ENCODE data around the gene DMD.

DMD gene

DNA sequence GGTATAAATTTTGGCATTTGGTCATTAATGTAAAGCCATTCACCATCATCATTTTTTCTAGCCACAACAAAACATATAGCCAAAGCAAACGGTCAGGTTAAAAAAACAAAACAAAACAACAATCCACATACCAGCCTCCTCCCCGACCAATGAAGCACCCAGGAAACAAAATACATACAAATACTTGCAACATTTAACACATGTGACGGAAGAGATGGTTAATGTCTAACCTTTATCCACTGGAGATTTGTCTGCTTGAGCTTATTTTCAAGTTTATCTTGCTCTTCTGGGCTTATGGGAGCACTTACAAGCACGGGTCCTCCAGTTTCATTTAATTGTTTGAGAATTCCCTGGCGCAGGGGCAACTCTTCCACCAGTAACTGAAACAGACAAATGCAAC lies 1282.0 kb downstream of the DMD start:
- no peaks in the 10 kb centered on the region for H3K9me3 ChIP-seq (ENCODE audit: low read length)
- no peak overlapping the region for H2AFZ ChIP-seq (ENCODE audit: low read depth, low read length)
- H3K4me1 ChIP-seq (ENCODE audit: insufficient read depth, low read length): no peaks in the 10 kb centered on the region
- no peaks in the 10 kb centered on the region for H3K36me3 ChIP-seq (ENCODE audit: insufficient read depth, low read length)
- no peak overlapping the region for H3K4me3 ChIP-seq (ENCODE audit: low read length)
- no peaks in the 10 kb centered on the region for H3K27me3 ChIP-seq (ENCODE audit: insufficient read depth, low read length)

DNA sequence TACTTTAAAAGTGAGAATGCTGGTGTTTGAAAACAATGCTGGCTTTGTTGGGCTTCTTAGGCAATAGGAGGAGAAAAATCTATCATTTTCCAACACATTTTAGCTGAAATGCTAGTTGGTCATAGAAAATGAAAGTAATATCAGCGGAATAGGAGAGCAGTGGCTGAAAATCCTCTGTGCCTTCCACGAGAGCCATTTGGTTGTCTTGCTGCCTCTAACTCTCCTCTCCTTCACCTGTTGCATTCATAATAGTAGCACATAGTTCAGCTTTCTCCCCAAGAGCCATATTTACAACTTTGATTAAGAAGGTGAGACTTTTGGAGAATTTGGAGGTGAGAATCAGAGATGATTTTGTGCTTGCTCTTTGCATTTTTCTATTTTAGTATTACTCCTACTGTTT lies 1290.1 kb downstream of the DMD start:
- Histone ChIP-seq H3K4me3 (ENCODE audit: low read length) (no peak overlapping the region), H3K27me3 (ENCODE audit: insufficient read depth, low read length) (no peaks in the 10 kb centered on the region), H3K36me3 (ENCODE audit: insufficient read depth, low read length) (no peaks in the 10 kb centered on the region), H2AFZ (ENCODE audit: low read depth, low read length) (no peak overlapping the region), H3K9me3 (ENCODE audit: low read length) (no peaks in the 10 kb centered on the region), H3K4me1 (ENCODE audit: insufficient read depth, low read length) (no peaks in the 10 kb centered on the region)

GRCh38 chrX:31909850-31910572 lies 1301.3 kb downstream of the DMD start:
- Histone ChIP-seq H3K4me1 (ENCODE audit: insufficient read depth, low read length) (no peaks in the 10 kb centered on the region), H3K36me3 (ENCODE audit: insufficient read depth, low read length) (no peaks in the 10 kb centered on the region), H3K4me3 (ENCODE audit: low read length) (no peak overlapping the region), H2AFZ (ENCODE audit: low read depth, low read length) (no peak overlapping the region), H3K9me3 (ENCODE audit: low read length) (no peaks in the 10 kb centered on the region), H3K27me3 (ENCODE audit: insufficient read depth, low read length) (no peaks in the 10 kb centered on the region)

GRCh38 chrX:31894152-31894551 lies 1317.2 kb downstream of the DMD start:
- no peaks in the 10 kb centered on the region for H3K4me1 ChIP-seq (ENCODE audit: insufficient read depth, low read length)
- no peaks in the 10 kb centered on the region for H3K27me3 ChIP-seq (ENCODE audit: insufficient read depth, low read length)
- H3K4me3 ChIP-seq (ENCODE audit: low read length): no peak overlapping the region
- no peaks in the 10 kb centered on the region for H3K9me3 ChIP-seq (ENCODE audit: low read length)
- H2AFZ ChIP-seq (ENCODE audit: low read depth, low read length): no peak overlapping the region
- H3K36me3 ChIP-seq (ENCODE audit: insufficient read depth, low read length): no peaks in the 10 kb centered on the region

GRCh38 chrX:31893525-31893924 lies 1317.8 kb downstream of the DMD start:
- Histone ChIP-seq H3K9me3 (ENCODE audit: low read length) (no peaks in the 10 kb centered on the region), H3K36me3 (ENCODE audit: insufficient read depth, low read length) (no peaks in the 10 kb centered on the region), H3K4me3 (ENCODE audit: low read length) (no peak overlapping the region), H3K4me1 (ENCODE audit: insufficient read depth, low read length) (no peaks in the 10 kb centered on the region), H2AFZ (ENCODE audit: low read depth, low read length) (no peak overlapping the region), H3K27me3 (ENCODE audit: insufficient read depth, low read length) (no peaks in the 10 kb centered on the region)

DNA sequence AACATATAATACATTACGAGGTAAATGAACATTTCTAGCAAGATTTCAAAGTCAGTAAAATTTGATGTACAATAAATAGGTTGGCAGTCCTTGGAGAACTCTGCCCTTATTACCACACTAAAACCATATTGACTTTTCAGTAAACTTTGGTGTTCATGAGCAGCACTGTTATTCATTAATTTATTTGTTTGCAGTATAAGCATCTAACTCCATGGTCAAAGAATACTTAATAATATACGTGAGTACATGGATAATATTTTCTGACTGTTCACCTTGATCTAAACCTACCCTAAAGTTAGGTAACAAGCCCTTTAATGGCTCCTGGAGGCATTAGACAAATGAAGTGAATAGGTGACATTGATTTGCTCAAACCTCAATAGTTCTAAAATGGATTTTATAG lies 1322.3 kb downstream of the DMD start:
- no peak overlapping the region for H2AFZ ChIP-seq (ENCODE audit: low read depth, low read length)
- H3K4me3 ChIP-seq (ENCODE audit: low read length): no peak overlapping the region
- H3K9me3 ChIP-seq (ENCODE audit: low read length): no peaks in the 10 kb centered on the region
- no peaks in the 10 kb centered on the region for H3K36me3 ChIP-seq (ENCODE audit: insufficient read depth, low read length)
- no peaks in the 10 kb centered on the region for H3K27me3 ChIP-seq (ENCODE audit: insufficient read depth, low read length)
- no peaks in the 10 kb centered on the region for H3K4me1 ChIP-seq (ENCODE audit: insufficient read depth, low read length)

DNA sequence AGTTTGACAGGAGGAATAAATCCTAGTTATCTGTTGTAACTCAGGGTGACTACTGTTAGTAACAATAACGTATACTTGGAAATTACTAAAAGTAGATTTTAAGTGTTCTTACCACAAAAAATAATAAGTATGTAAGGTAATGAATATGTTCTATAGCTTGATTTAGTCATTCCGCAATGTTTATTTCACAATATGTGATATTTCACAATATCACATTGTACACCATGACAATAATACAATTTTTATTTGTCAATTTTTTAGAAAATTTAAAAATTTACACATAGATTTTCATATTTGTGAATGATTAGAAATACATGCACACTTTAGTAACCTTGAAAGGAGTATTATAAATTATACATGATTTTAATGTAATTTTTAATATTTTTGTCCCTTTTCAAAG lies 1326.8 kb downstream of the DMD start:
- Histone ChIP-seq H3K9me3 (ENCODE audit: low read length) (no peaks in the 10 kb centered on the region), H3K4me1 (ENCODE audit: insufficient read depth, low read length) (no peaks in the 10 kb centered on the region), H2AFZ (ENCODE audit: low read depth, low read length) (no peak overlapping the region), H3K27me3 (ENCODE audit: insufficient read depth, low read length) (no peaks in the 10 kb centered on the region), H3K36me3 (ENCODE audit: insufficient read depth, low read length) (no peaks in the 10 kb centered on the region), H3K4me3 (ENCODE audit: low read length) (no peak overlapping the region)

DNA sequence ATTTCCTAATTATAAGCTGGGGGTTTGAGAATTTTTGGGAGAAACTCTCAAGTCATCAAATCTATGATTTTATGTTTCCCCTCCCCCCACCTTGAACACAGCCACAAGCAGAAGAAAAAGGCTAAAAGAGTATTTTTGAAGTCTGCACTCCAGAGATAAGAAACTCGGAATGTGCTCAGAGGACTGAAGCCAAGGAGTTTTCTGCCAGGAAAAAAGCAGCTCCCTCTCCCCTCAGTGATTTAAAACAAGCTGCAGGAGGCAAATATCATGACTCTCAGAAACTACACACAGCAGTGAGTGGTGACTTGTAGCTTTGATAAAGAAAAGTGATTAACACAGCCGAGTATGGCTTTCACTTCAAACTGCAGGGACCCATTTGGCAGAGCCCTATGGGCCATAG lies 1339.3 kb downstream of the DMD start:
- H2AFZ ChIP-seq (ENCODE audit: low read depth, low read length): no peak overlapping the region
- no peaks in the 10 kb centered on the region for H3K27me3 ChIP-seq (ENCODE audit: insufficient read depth, low read length)
- H3K4me1 ChIP-seq (ENCODE audit: insufficient read depth, low read length): peaks cover 16% of the 10 kb centered on the region
- no peak overlapping the region for H3K4me3 ChIP-seq (ENCODE audit: low read length)
- no peaks in the 10 kb centered on the region for H3K36me3 ChIP-seq (ENCODE audit: insufficient read depth, low read length)
- H3K9me3 ChIP-seq (ENCODE audit: low read length): no peaks in the 10 kb centered on the region

- Histone ChIP-seq H3K4me1 (ENCODE audit: insufficient read depth, low read length) (peaks cover 14% of the 10 kb centered on the region), H3K36me3 (ENCODE audit: insufficient read depth, low read length) (no peaks in the 10 kb centered on the region), H2AFZ (ENCODE audit: low read depth, low read length) (no peak overlapping the region), H3K27me3 (ENCODE audit: insufficient read depth, low read length) (no peaks in the 10 kb centered on the region), H3K9me3 (ENCODE audit: low read length) (no peaks in the 10 kb centered on the region), H3K4me3 (ENCODE audit: low read length) (no peak overlapping the region)
Observed at GRCh38 chrX:31870267-31870666, 1341.1 kb downstream of the DMD start.

DNA sequence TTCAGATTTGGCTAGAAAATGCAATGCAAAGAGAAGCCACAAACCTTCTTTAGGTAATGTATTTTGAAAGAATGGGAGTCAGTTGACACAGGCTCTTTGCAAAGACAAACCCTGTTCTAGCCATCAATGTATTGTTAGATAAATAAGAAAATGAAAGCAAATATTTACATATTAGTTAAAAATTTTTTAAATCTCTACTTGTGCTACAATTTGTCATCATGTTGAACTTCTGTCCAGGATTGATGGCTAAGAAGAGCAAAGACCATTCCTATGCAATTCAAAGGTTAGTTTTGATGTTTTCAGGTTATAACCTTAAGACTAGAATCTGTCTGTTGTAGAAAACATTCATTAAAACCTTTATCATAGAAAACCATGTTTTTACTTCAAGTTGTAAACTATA lies 1350.7 kb downstream of the DMD start:
- Histone ChIP-seq H3K4me1 (ENCODE audit: insufficient read depth, low read length) (no peaks in the 10 kb centered on the region), H3K9me3 (ENCODE audit: low read length) (no peaks in the 10 kb centered on the region), H2AFZ (ENCODE audit: low read depth, low read length) (no peak overlapping the region), H3K36me3 (ENCODE audit: insufficient read depth, low read length) (no peaks in the 10 kb centered on the region), H3K4me3 (ENCODE audit: low read length) (no peak overlapping the region), H3K27me3 (ENCODE audit: insufficient read depth, low read length) (no peaks in the 10 kb centered on the region)

DNA sequence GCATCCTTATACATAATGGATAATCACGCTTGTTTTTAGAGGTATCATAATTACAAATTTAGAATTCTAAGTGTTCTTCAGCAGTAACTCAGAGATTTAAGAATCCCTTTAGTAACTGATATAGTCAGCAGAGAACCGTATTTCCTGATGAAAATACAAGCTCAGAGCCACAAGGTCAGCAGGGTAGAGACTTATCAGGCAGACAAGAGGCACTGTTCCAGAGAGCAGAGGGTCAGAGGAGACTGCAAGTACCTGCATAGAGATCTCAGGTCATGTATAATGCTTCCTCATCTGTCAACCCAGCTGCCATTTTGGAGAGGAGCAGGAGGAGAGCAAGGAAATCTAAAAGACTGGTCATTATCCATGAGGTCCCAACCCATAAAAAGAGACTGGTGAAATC lies 1352.4 kb downstream of the DMD start:
- Histone ChIP-seq H3K9me3 (ENCODE audit: low read length) (no peaks in the 10 kb centered on the region), H3K4me1 (ENCODE audit: insufficient read depth, low read length) (no peaks in the 10 kb centered on the region), H3K27me3 (ENCODE audit: insufficient read depth, low read length) (no peaks in the 10 kb centered on the region), H3K36me3 (ENCODE audit: insufficient read depth, low read length) (no peaks in the 10 kb centered on the region), H2AFZ (ENCODE audit: low read depth, low read length) (no peak overlapping the region), H3K4me3 (ENCODE audit: low read length) (no peak overlapping the region)

GRCh38 chrX:31854716-31855115 lies 1356.6 kb downstream of the DMD start:
- Histone ChIP-seq H3K36me3 (ENCODE audit: insufficient read depth, low read length) (no peaks in the 10 kb centered on the region), H3K4me3 (ENCODE audit: low read length) (no peak overlapping the region), H3K9me3 (ENCODE audit: low read length) (no peaks in the 10 kb centered on the region), H3K4me1 (ENCODE audit: insufficient read depth, low read length) (peaks cover 4% of the 10 kb centered on the region), H3K27me3 (ENCODE audit: insufficient read depth, low read length) (no peaks in the 10 kb centered on the region), H2AFZ (ENCODE audit: low read depth, low read length) (no peak overlapping the region)

DNA sequence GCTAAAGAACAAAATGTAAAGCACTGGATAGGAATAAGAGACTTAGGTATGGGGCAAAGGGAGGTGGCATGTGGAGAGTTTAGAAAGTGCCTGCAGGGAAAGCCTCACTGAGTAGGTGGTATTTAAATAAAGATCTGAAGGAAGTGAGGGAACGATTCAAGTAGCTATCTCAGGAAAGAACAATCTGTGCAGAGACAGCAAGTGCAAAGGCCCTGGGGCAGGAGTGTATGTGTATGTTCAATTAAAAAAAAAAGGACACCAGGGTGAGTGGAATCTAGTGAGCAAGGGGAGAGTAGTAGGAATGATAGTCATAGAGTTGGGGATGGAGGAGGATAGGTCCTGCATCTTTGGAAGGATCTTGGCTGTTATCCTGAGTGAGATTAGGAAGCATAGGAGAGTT lies 1359.6 kb downstream of the DMD start:
- Histone ChIP-seq H3K4me3 (ENCODE audit: low read length) (no peak overlapping the region), H3K36me3 (ENCODE audit: insufficient read depth, low read length) (no peaks in the 10 kb centered on the region), H3K4me1 (ENCODE audit: insufficient read depth, low read length) (peaks cover 4% of the 10 kb centered on the region), H2AFZ (ENCODE audit: low read depth, low read length) (no peak overlapping the region), H3K27me3 (ENCODE audit: insufficient read depth, low read length) (no peaks in the 10 kb centered on the region), H3K9me3 (ENCODE audit: low read length) (no peaks in the 10 kb centered on the region)

DNA sequence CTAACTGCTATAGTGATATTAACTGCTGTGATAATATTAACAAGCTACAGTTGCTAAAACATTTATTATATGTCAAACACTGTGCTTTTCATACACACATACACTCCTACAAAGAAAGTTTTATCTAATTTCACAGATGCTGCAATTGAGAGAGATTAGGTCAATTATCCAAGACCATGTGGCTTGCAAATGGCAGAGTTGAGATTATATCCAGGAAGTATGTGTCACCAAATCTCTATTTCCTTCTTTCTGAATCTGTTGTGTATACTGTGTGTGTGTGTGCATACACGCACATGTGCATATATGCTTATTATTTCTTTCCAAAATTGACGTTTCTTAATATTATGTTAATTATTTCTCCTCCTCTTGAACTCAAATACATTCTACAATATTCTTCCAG lies 1363.6 kb downstream of the DMD start:
- H3K4me3 ChIP-seq (ENCODE audit: low read length): no peak overlapping the region
- H3K4me1 ChIP-seq (ENCODE audit: insufficient read depth, low read length): peaks cover 4% of the 10 kb centered on the region
- H3K36me3 ChIP-seq (ENCODE audit: insufficient read depth, low read length): no peaks in the 10 kb centered on the region
- H2AFZ ChIP-seq (ENCODE audit: low read depth, low read length): no peak overlapping the region
- no peaks in the 10 kb centered on the region for H3K27me3 ChIP-seq (ENCODE audit: insufficient read depth, low read length)
- no peaks in the 10 kb centered on the region for H3K9me3 ChIP-seq (ENCODE audit: low read length)
